Activated CD8-positive, alpha-beta memory T cell treated with anti-CD3 and anti-CD28 coated beads, Interleukin-2, amount 50 U/mL, for 24 hours (primary cell): Measurements from ENCODE around the gene ARL5B.
A peak's percentile ranks its signal among the peaks of the same experiment; 100 is the strongest.
"Not testable (repeated sequence)": the region's sequence is repeated elsewhere in the genome, so short reads cannot be mapped to it uniquely, and the experiment has no call there.

ENCODE experiments used
- DNase-seq: peaks from one replicate; pipeline ENCODE4 v3.0.0-alpha.2; 2020; ENCODE audit errors: extremely low read depth

Gene ARL5B, protein sequence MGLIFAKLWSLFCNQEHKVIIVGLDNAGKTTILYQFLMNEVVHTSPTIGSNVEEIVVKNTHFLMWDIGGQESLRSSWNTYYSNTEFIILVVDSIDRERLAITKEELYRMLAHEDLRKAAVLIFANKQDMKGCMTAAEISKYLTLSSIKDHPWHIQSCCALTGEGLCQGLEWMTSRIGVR

GRCh38 chr10:18659125-18659818 is at the start of gene ARL5B:
Gene ARL5B, plus strand, starts transcription at chr10:18659431. Its CDS starts 207 bp downstream, at chr10:18659638.
- peak; percentile 93 for DNase-seq

DNA sequence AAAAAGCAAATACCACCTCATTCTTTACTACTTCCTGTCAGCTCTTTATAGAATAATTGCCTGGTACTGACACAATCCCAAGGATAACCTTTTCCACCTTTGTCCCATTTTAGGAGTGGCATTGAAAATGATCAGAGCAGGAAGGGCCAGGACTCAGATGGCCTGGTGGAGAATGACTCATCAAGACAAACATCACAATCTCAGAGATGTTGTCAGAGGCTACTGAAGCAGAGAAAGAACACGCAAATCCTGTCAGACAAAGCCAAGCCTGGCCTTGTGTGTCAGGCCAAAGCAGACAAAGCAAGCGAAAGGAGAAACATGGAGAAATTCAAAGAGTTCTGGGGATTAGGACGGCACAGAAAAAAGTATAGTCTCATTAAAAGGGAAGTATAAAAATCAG is 48.7 kb upstream of the ARL5B start:
- DNase-seq = no peak

- DNase-seq = no peak
These were observed 48.1 kb upstream of the ARL5B start for GRCh38 chr10:18611168-18611567.

DNA sequence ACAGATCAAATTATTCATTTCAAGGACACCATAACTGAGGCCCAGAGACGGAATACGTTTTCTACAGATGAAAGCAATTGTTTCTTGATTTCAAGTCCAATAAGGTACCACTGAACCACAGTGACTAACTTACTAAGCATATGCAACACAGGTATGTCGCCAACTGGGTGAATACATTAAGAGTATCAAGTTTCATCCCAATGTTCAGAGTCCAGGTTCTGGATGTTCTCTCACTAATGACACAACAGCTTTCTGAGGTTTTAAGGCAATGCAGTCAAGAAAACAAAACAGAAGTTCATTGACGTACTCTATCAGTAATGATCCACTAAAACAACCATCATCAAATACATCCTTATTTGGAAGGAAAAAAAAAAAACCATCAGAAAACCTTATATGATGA is 43.6 kb upstream of the ARL5B start:
- DNase-seq = no peak

DNA sequence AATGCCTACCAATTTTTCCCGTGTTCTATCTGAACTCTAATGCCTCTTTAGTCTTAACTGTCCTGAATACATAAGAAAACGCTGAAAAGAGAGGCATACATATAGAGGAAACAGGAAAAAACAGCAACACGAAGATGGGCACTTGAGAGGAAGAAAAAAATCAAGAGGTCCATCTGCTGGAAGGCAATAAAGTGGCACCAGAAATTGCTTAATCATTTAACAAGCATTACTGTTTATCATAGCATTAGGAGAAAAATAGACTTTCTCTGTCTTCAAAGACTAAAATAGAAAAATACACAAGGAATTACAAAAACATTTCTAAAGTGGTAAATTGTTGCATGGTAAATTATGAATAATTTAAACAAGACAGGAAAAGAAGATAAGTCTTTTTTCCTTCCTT is 42.9 kb upstream of the ARL5B start:
- no peak for DNase-seq

DNA sequence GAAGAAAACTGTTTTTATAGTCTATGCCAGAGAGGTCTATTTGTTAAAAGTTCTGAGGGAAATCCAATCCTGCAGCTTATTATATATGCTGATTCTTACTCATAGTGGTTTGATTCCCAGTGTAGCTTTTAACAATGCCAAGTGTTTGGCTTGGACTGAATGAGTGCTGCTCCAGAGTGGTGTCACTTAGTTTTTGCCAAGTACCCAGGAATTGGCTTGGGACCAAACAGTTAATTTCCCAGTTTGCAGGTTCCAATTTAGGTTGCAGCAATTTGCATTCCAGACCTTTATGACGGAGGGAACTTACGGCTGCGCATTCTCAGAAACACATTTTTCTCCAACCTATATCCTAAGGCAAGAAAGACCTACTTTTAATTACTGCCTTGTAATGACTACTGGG is 40.2 kb upstream of the ARL5B start:
- DNase-seq = no peak

- no peak for DNase-seq
These were observed 38.4 kb upstream of the ARL5B start for GRCh38 chr10:18620856-18621255.

- not testable (repeated sequence) for DNase-seq
These were observed 35.6 kb upstream of the ARL5B start for GRCh38 chr10:18623671-18624070.

DNA sequence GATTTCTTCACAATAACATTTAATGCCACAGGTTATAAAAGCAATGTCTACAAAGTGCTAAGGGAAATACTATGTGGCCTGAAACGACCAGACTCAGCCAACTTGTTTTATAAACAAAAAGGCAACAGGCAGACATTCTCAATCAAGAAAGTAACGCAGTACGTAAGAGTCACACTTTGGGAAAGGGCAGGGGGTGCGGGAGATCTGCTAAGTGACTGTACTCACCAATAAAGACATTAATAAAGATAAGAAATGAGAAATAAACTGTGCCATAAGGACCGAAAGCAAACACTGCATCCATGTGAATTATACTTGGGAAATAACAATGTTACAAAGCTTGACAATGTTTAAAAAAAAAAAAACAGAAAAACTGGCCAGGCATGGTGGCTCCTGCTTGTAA is 33.3 kb upstream of the ARL5B start:
- no peak for DNase-seq

DNA sequence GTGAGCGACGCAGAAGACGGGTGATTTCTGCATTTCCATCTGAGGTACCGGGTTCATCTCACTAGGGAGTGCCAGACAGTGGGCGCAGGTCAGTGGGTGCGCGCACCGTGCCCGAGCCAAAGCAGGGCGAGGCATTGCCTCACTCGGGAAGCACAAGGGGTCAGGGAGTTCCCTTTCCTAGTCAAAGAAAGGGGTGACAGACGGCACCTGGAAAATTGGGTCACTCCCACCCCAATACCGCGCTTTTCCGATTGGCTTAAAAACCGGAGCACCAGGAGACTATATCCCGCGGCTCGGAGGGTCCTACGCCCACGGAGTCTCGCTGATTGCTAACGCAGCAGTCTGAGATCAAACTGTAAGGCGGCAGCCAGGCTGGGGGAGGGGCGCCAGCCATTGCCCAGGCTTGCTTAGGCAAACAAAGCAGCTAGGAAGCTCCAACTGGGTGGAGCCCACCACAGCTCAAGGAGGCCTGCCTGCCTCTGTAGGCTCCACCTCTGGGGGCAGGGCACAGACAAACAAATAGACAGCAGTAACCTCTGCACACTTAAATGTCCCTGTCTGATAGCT is 31.7 kb upstream of the ARL5B start:
- peak; percentile 31 for DNase-seq

DNA sequence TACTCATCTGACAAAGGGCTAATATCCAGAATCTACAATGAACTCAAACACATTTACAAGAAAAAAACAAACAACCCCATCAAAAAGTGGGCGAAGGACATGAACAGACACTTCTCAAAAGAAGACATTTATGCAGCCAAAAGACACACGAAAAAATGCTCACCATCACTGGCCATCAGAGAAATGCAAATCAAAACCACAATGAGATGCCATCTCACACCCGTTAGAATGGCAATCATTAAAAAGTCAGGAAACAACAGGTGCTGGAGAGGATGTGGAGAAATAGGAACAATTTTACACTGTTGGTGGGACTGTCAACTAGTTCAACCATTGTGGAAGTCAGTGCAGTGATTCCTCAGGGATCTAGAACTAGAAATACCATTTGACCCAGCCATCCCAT is 26.7 kb upstream of the ARL5B start:
- not testable (repeated sequence) for DNase-seq

- no peak for DNase-seq
These were observed 23.2 kb upstream of the ARL5B start for GRCh38 chr10:18635995-18636394.

GRCh38 chr10:18637400-18637799 is 21.8 kb upstream of the ARL5B start:
- DNase-seq = not testable (repeated sequence)

- DNase-seq = not testable (repeated sequence)
These were observed 19.5 kb upstream of the ARL5B start for GRCh38 chr10:18639719-18640118.

- no peak for DNase-seq
These were observed 12.1 kb upstream of the ARL5B start for GRCh38 chr10:18647151-18647550.

- DNase-seq = no peak
These were observed 11.3 kb upstream of the ARL5B start for GRCh38 chr10:18647945-18648344.

GRCh38 chr10:18649364-18649959 is 9.8 kb upstream of the ARL5B start:
- no peak for DNase-seq

GRCh38 chr10:18650404-18650997 is 8.7 kb upstream of the ARL5B start:
- DNase-seq = no peak

GRCh38 chr10:18651324-18652007 is 7.8 kb upstream of the ARL5B start, which contains the start of gene NSUN6:
Gene NSUN6, minus strand, starts transcription at chr10:18651587. Its CDS starts 384 bp downstream, at chr10:18651203.
- DNase-seq = peak; percentile 93

GRCh38 chr10:18653112-18653511 is 6.1 kb upstream of the ARL5B start:
- no peak for DNase-seq

DNA sequence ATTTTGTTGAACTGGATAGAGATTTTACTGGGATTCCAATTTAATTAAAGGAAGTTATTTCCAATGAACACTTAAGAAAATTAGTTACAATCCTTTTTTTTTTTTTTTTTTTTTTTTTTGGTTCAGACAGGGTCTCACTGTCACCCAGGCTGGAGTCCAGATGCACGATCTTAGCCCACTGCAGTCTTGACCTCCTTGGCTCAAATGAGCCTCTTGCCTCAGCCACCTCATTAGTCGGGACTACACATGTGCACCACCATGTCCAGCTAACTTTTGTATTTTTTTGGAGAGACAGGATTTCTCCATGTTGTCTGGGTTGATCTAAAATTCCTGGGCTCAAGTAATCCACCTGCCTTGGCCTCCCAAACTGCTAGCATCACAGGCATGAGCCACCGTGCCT is 2.5 kb upstream of the ARL5B start:
- DNase-seq = no peak
